HPDE6-E6E7 (cell line): ENCODE data around the gene CHRM2.

Source experiments
- DNase-seq: peaks from one replicate; pipeline ENCODE4 v3.0.0; 2011; ENCODE audit warnings: missing footprints; ENCODE audit errors: extremely low spot score

The CHRM2 gene

GRCh38 chr7:136894789-136895188 is 26.3 kb downstream of the CHRM2 start:
- no peak for DNase-seq

GRCh38 chr7:136897676-136898075 is 29.2 kb downstream of the CHRM2 start:
- no peak for DNase-seq

- no peak for DNase-seq
Measured at GRCh38 chr7:136900005-136900404, 31.6 kb downstream of the CHRM2 start.

- DNase-seq, result no peak
Measured at GRCh38 chr7:136910771-136911170, 42.3 kb downstream of the CHRM2 start.

GRCh38 chr7:136911344-136911743 is 42.9 kb downstream of the CHRM2 start:
- DNase-seq, result no peak

GRCh38 chr7:136912339-136912738 is 43.9 kb downstream of the CHRM2 start:
- no peak for DNase-seq

- no peak for DNase-seq
Measured at GRCh38 chr7:136914016-136914415, 45.6 kb downstream of the CHRM2 start.

GRCh38 chr7:136919820-136920219 is 51.4 kb downstream of the CHRM2 start:
- no peak for DNase-seq

- DNase-seq, result no peak
Measured at GRCh38 chr7:136923111-136923667, 54.7 kb downstream of the CHRM2 start.

GRCh38 chr7:136925044-136925443 is 56.6 kb downstream of the CHRM2 start:
- no peak for DNase-seq

GRCh38 chr7:136925556-136925955 is 57.1 kb downstream of the CHRM2 start:
- no peak for DNase-seq

GRCh38 chr7:136931169-136931867 is 62.9 kb downstream of the CHRM2 start:
- DNase-seq, result no peak

- no peak for DNase-seq
Measured at GRCh38 chr7:136937436-136937835, 69.0 kb downstream of the CHRM2 start.

GRCh38 chr7:136938476-136938875 is 70.0 kb downstream of the CHRM2 start:
- no peak for DNase-seq

- DNase-seq, result no peak
Measured at GRCh38 chr7:136940122-136940521, 71.7 kb downstream of the CHRM2 start.

GRCh38 chr7:136940917-136941316 is 72.5 kb downstream of the CHRM2 start:
- DNase-seq, result no peak

- DNase-seq, result no peak
Measured at GRCh38 chr7:136941816-136942215, 73.4 kb downstream of the CHRM2 start.

GRCh38 chr7:136942401-136942800 is 73.9 kb downstream of the CHRM2 start:
- DNase-seq, result no peak

GRCh38 chr7:136942994-136943393 is 74.5 kb downstream of the CHRM2 start:
- no peak for DNase-seq

GRCh38 chr7:136947347-136947746 is 78.9 kb downstream of the CHRM2 start:
- DNase-seq, result no peak

- no peak for DNase-seq
Measured at GRCh38 chr7:136950331-136950730, 81.9 kb downstream of the CHRM2 start.

- no peak for DNase-seq
Measured at GRCh38 chr7:136953386-136953785, 84.9 kb downstream of the CHRM2 start.

- no peak for DNase-seq
Measured at GRCh38 chr7:136956232-136956631, 87.8 kb downstream of the CHRM2 start.

- no peak for DNase-seq
Measured at GRCh38 chr7:136956671-136957070, 88.2 kb downstream of the CHRM2 start.
